Nephron (organoid): Measurements from ENCODE around the gene SEH1L.

ENCODE experiments used
- H3K27ac Mint-ChIP-seq, 3 experiments: 2 replicates each; pipeline ENCODE4 v1.8.0; 2020; ENCODE audit warnings: mixed read lengths in 3 of 3, mild to moderate bottlenecking in 2 of 3, moderate library complexity in 1 of 3
- H3K27me3 Mint-ChIP-seq: 2 replicates; pipeline ENCODE4 v1.8.0; 2021; ENCODE audit warnings: low read depth, mild to moderate bottlenecking, moderate library complexity, mixed read lengths
- H3K36me3 Mint-ChIP-seq: 2 replicates; pipeline ENCODE4 v1.8.0; 2020; ENCODE audit warnings: low read depth, mixed read lengths
- H3K4me1 Mint-ChIP-seq: 2 replicates; pipeline ENCODE4 v1.8.0; 2020; ENCODE audit warnings: mixed read lengths
- H3K4me3 Mint-ChIP-seq, 3 experiments: 2 replicates each; pipeline ENCODE4 v1.8.0; 2020; ENCODE audit warnings: mild to moderate bottlenecking in 3 of 3, mixed read lengths in 3 of 3, moderate library complexity in 2 of 3
- H3K9me3 Mint-ChIP-seq: 2 replicates; pipeline ENCODE4 v1.8.0; 2020; ENCODE audit warnings: mixed read lengths
- CTCF ChIP-seq, 3 experiments: fragments of 200-600 bp; sonication (generic); IDR thresholded peaks; one replicate each; pipeline ENCODE4 v1.5.0; 2021; ENCODE audit warnings: antibody characterized with exemption in 3 of 3; ENCODE audit not compliant: unreplicated experiment in 3 of 3

Gene SEH1L

GRCh38 chr18:12933327-12933726 is 14.5 kb upstream of the SEH1L start:
- Mint-ChIP-seq H3K4me3 (no peak overlapping the region), H3K36me3 (no peaks in the 10 kb centered on the region), H3K27me3 (peaks cover 3% of the 10 kb centered on the region), H3K4me1 (peaks cover 5% of the 10 kb centered on the region), H3K27ac (no peak overlapping the region), H3K9me3 (no peaks in the 10 kb centered on the region)
- TF ChIP-seq CTCF (IDR thresholded peaks at IDR 0.05; ENCODE audit: unreplicated experiment in 3 of 3): no peak

- H3K36me3 Mint-ChIP-seq: no peaks in the 10 kb centered on the region
- H3K9me3 Mint-ChIP-seq: no peaks in the 10 kb centered on the region
- peaks cover 3% of the 10 kb centered on the region for H3K27me3 Mint-ChIP-seq
- peaks cover 5% of the 10 kb centered on the region for H3K4me1 Mint-ChIP-seq
- no peak overlapping the region for H3K27ac Mint-ChIP-seq
- TF ChIP-seq CTCF (IDR thresholded peaks at IDR 0.05; ENCODE audit: unreplicated experiment in 3 of 3): peak; percentile 89 to 98 (median 92)
- no peak overlapping the region for H3K4me3 Mint-ChIP-seq
These were observed 13.2 kb upstream of the SEH1L start for GRCh38 chr18:12934454-12935071.

- Mint-ChIP-seq H3K27me3 (peaks cover 7% of the 10 kb centered on the region), H3K36me3 (no peaks in the 10 kb centered on the region)
- no peak for TF ChIP-seq CTCF (IDR thresholded peaks at IDR 0.05; ENCODE audit: unreplicated experiment in 3 of 3)
These were observed 8.6 kb upstream of the SEH1L start for GRCh38 chr18:12939162-12939561.

GRCh38 chr18:12943215-12943614 is 4.6 kb upstream of the SEH1L start:
- H3K36me3 Mint-ChIP-seq: no peaks in the 10 kb centered on the region

More at GRCh38 chr18:12939162-12939561, 8.6 kb upstream of the SEH1L start:
- Mint-ChIP-seq H3K9me3 (no peaks in the 10 kb centered on the region), H3K27ac (no peak overlapping the region), H3K4me1 (peaks cover 5% of the 10 kb centered on the region), H3K4me3 (no peak overlapping the region)

GRCh38 chr18:12944709-12945108 is 3.1 kb upstream of the SEH1L start:
- peaks cover 18% of the 10 kb centered on the region for H3K4me1 Mint-ChIP-seq
- H3K4me3 Mint-ChIP-seq: peak overlapping the region; percentile 38 to 55 (median 50)
- peak overlapping the region in 2 of 3 experiments; percentile 37 to 60 for H3K27ac Mint-ChIP-seq
- H3K27me3 Mint-ChIP-seq: peaks cover 3% of the 10 kb centered on the region
- TF ChIP-seq CTCF (IDR thresholded peaks at IDR 0.05; ENCODE audit: unreplicated experiment in 3 of 3): no peak
- no peaks in the 10 kb centered on the region for H3K9me3 Mint-ChIP-seq
- H3K36me3 Mint-ChIP-seq: peaks cover 2% of the 10 kb centered on the region

More at GRCh38 chr18:12943215-12943614, 4.6 kb upstream of the SEH1L start:
- peaks cover 3% of the 10 kb centered on the region for H3K27me3 Mint-ChIP-seq
- H3K9me3 Mint-ChIP-seq: no peaks in the 10 kb centered on the region
- no peak overlapping the region for H3K4me3 Mint-ChIP-seq
- no peak overlapping the region for H3K27ac Mint-ChIP-seq
- H3K4me1 Mint-ChIP-seq: peaks cover 18% of the 10 kb centered on the region
- no peak for TF ChIP-seq CTCF (IDR thresholded peaks at IDR 0.05; ENCODE audit: unreplicated experiment in 3 of 3)
